Measurements from ENCODE around the gene ARFGAP3.

- TF ChIP-seq, protein P1, sequence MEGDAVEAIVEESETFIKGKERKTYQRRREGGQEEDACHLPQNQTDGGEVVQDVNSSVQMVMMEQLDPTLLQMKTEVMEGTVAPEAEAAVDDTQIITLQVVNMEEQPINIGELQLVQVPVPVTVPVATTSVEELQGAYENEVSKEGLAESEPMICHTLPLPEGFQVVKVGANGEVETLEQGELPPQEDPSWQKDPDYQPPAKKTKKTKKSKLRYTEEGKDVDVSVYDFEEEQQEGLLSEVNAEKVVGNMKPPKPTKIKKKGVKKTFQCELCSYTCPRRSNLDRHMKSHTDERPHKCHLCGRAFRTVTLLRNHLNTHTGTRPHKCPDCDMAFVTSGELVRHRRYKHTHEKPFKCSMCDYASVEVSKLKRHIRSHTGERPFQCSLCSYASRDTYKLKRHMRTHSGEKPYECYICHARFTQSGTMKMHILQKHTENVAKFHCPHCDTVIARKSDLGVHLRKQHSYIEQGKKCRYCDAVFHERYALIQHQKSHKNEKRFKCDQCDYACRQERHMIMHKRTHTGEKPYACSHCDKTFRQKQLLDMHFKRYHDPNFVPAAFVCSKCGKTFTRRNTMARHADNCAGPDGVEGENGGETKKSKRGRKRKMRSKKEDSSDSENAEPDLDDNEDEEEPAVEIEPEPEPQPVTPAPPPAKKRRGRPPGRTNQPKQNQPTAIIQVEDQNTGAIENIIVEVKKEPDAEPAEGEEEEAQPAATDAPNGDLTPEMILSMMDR (IDR thresholded peaks at IDR 0.05 in 8 of 11, conservative IDR thresholded peaks at IDR 0.05 in 3 of 11) = no peak
- TF ChIP-seq POLR2A (IDR thresholded peaks at IDR 0.05) (no peak), POLR2AphosphoS5 (IDR thresholded peaks at IDR 0.05) (peak; percentile 10 to 49 (median 39))
These were observed 87.3 kb downstream of the ARFGAP3 start for GRCh38 chr22:42769574-42770447.
